ENCODE results near the gene BLM.
"Not testable (repeated sequence)": the region's sequence is repeated elsewhere in the genome, so short reads cannot be mapped to it uniquely, and the experiment has no call there.

Gene BLM

GRCh38 chr15:90683371-90683770, 33.8 kb upstream of the BLM start:
- no peaks in the 10 kb centered on the region for H3K27me3 ChIP-seq (replicated peaks)
- DNase-seq, result no peak
- H3K4me3 ChIP-seq (ENCODE audit: low read depth, low read length), result no peak overlapping the region
- H3K27ac ChIP-seq, result no peak overlapping the region
- in situ Hi-C loops (cut with HindIII; ENCODE audit: low pct_ligation_motif_present, low sequenced_read_pairs), result no loop called here
- no peak for TF ChIP-seq CTCF (IDR thresholded peaks at IDR 0.05; ENCODE audit: low read depth, low read length, missing control alignments)
- H3K36me3 ChIP-seq (replicated peaks), result no peaks in the 10 kb centered on the region

GRCh38 chr15:90683876-90684275, 33.3 kb upstream of the BLM start:
- H3K4me3 ChIP-seq (ENCODE audit: low read depth, low read length), result no peak overlapping the region
- no peaks in the 10 kb centered on the region for H3K27me3 ChIP-seq (replicated peaks)
- no peak for DNase-seq
- no peaks in the 10 kb centered on the region for H3K36me3 ChIP-seq (replicated peaks)
- no peak for TF ChIP-seq CTCF (IDR thresholded peaks at IDR 0.05; ENCODE audit: low read depth, low read length, missing control alignments)
- in situ Hi-C loops (cut with HindIII; ENCODE audit: low pct_ligation_motif_present, low sequenced_read_pairs), result no loop called here
- H3K27ac ChIP-seq, result no peak overlapping the region

GRCh38 chr15:90684281-90684680, 32.9 kb upstream of the BLM start:
- no peaks in the 10 kb centered on the region for H3K36me3 ChIP-seq (replicated peaks)
- H3K27me3 ChIP-seq (replicated peaks), result no peaks in the 10 kb centered on the region
- in situ Hi-C loops (cut with HindIII; ENCODE audit: low pct_ligation_motif_present, low sequenced_read_pairs), result no loop called here
- H3K4me3 ChIP-seq (ENCODE audit: low read depth, low read length), result no peak overlapping the region
- no peak overlapping the region for H3K27ac ChIP-seq
- TF ChIP-seq CTCF (IDR thresholded peaks at IDR 0.05; ENCODE audit: low read depth, low read length, missing control alignments), result no peak
- no peak for DNase-seq

- in situ Hi-C loops (cut with HindIII; ENCODE audit: low pct_ligation_motif_present, low sequenced_read_pairs), result no loop called here
- Histone ChIP-seq H3K27me3 (replicated peaks) (no peaks in the 10 kb centered on the region), H3K36me3 (replicated peaks) (no peaks in the 10 kb centered on the region), H3K4me3 (ENCODE audit: low read depth, low read length) (no peak overlapping the region), H3K27ac (no peak overlapping the region)
- no peak for TF ChIP-seq CTCF (IDR thresholded peaks at IDR 0.05; ENCODE audit: low read depth, low read length, missing control alignments)
- DNase-seq, result no peak
These were observed 31.3 kb upstream of the BLM start for GRCh38 chr15:90685591-90686434.

- no peak overlapping the region for H3K27ac ChIP-seq
- H3K36me3 ChIP-seq (replicated peaks), result no peaks in the 10 kb centered on the region
- TF ChIP-seq CTCF (IDR thresholded peaks at IDR 0.05; ENCODE audit: low read depth, low read length, missing control alignments), result no peak
- no peak overlapping the region for H3K4me3 ChIP-seq (ENCODE audit: low read depth, low read length)
- H3K27me3 ChIP-seq (replicated peaks), result no peaks in the 10 kb centered on the region
- in situ Hi-C loops (cut with HindIII; ENCODE audit: low pct_ligation_motif_present, low sequenced_read_pairs), result no loop called here
- DNase-seq, result no peak
These were observed 30.5 kb upstream of the BLM start for GRCh38 chr15:90686435-90687218.

- in situ Hi-C loops (cut with HindIII; ENCODE audit: low pct_ligation_motif_present, low sequenced_read_pairs); H3K27me3 ChIP-seq (replicated peaks); DNase-seq; H3K36me3 ChIP-seq (replicated peaks); H3K4me3 ChIP-seq (ENCODE audit: low read depth, low read length); H3K27ac ChIP-seq: not testable (repeated sequence)
These were observed 27.7 kb upstream of the BLM start for GRCh38 chr15:90689326-90689961.

Measured in brain microvascular endothelial cell (primary cell).